Chondrocyte (in vitro differentiated cells): ENCODE results near the gene CALHM5. TPM values are rescaled to one million over a fixed set of nuclear protein-coding genes. Genes with fewer than 3 reads are reported as not detected.
"Not testable (repeated sequence)": the region's sequence is repeated elsewhere in the genome, so short reads cannot be mapped to it uniquely, and the experiment has no call there.

Source experiments
- DNase-seq: peaks from one replicate; pipeline ENCODE4 v3.0.0; 2021; ENCODE audit warnings: mixed read lengths, low spot score
- H3K27ac Mint-ChIP-seq: one replicate; pipeline ENCODE4 v1.8.0; 2021; ENCODE audit warnings: mild to moderate bottlenecking, moderate library complexity, mixed read lengths; ENCODE audit not compliant: unreplicated experiment
- H3K27me3 Mint-ChIP-seq: 2 replicates; pipeline ENCODE4 v1.8.0; 2021; ENCODE audit warnings: low read depth, mixed read lengths
- H3K36me3 Mint-ChIP-seq: 2 replicates; pipeline ENCODE4 v1.8.0; 2021; ENCODE audit warnings: low read depth, mixed read lengths
- H3K4me1 Mint-ChIP-seq: 2 replicates; pipeline ENCODE4 v1.8.0; 2021; ENCODE audit warnings: low read depth, mild to moderate bottlenecking, mixed read lengths
- H3K4me3 Mint-ChIP-seq: one replicate; pipeline ENCODE4 v1.8.0; 2021; ENCODE audit warnings: mild to moderate bottlenecking, moderate library complexity, mixed read lengths; ENCODE audit not compliant: unreplicated experiment
- H3K9me3 Mint-ChIP-seq: 2 replicates; pipeline ENCODE4 v1.8.0; 2021; ENCODE audit warnings: low read depth, mixed read lengths
- CTCF ChIP-seq: fragments of 200-600 bp; sonication (generic); IDR thresholded peaks from 2 replicates; pipeline ENCODE4 v1.5.0; 2021; ENCODE audit warnings: antibody characterized with exemption, mild to moderate bottlenecking, moderate library complexity
- total RNA-seq: library from RNA; stranded (reverse); gene quantifications from 3 replicates; pipeline ENCODE4 v1.2.1, GENCODE V29; 2021

Gene CALHM5
- total RNA-seq, 1 donor from 2014 or later: 10.8 TPM

- DNase-seq: no peak
- Mint-ChIP-seq H3K36me3 (peaks cover 11% of the 10 kb centered on the region), H3K9me3 (peaks cover 26% of the 10 kb centered on the region), H3K4me3 (no peak overlapping the region), H3K4me1 (no peaks in the 10 kb centered on the region), H3K27ac (no peak overlapping the region), H3K27me3 (no peaks in the 10 kb centered on the region)
- no peak for TF ChIP-seq CTCF
These were observed 19.7 kb upstream of the CALHM5 start for GRCh38 chr6:116491610-116492330.

- Mint-ChIP-seq H3K36me3 (peaks cover 11% of the 10 kb centered on the region), H3K27ac (no peak overlapping the region), H3K27me3 (no peaks in the 10 kb centered on the region), H3K9me3 (peaks cover 26% of the 10 kb centered on the region), H3K4me3 (no peak overlapping the region), H3K4me1 (no peaks in the 10 kb centered on the region)
- no peak for TF ChIP-seq CTCF
- DNase-seq: no peak
These were observed 18.9 kb upstream of the CALHM5 start for GRCh38 chr6:116492331-116493067.

- H3K9me3 Mint-ChIP-seq: peaks cover 16% of the 10 kb centered on the region
- H3K27ac Mint-ChIP-seq, DNase-seq, H3K4me3 Mint-ChIP-seq, H3K36me3 Mint-ChIP-seq, H3K27me3 Mint-ChIP-seq, H3K4me1 Mint-ChIP-seq: not testable (repeated sequence)
These were observed 16.3 kb upstream of the CALHM5 start for GRCh38 chr6:116495161-116495560.

GRCh38 chr6:116497113-116497676, 14.2 kb upstream of the CALHM5 start:
- peaks cover 3% of the 10 kb centered on the region for H3K9me3 Mint-ChIP-seq
- no peak overlapping the region for H3K4me3 Mint-ChIP-seq
- H3K27me3 Mint-ChIP-seq: peaks cover 2% of the 10 kb centered on the region
- H3K4me1 Mint-ChIP-seq: peaks cover 4% of the 10 kb centered on the region
- TF ChIP-seq CTCF: no peak
- DNase-seq: no peak
- H3K27ac Mint-ChIP-seq: no peak overlapping the region
- peaks cover 1% of the 10 kb centered on the region for H3K36me3 Mint-ChIP-seq

- Mint-ChIP-seq H3K27me3 (peaks cover 2% of the 10 kb centered on the region), H3K27ac (no peak overlapping the region), H3K4me1 (peaks cover 4% of the 10 kb centered on the region), H3K9me3 (peaks cover 19% of the 10 kb centered on the region), H3K4me3 (no peak overlapping the region), H3K36me3 (peaks cover 12% of the 10 kb centered on the region)
- no peak for DNase-seq
- no peak for TF ChIP-seq CTCF
These were observed 10.4 kb upstream of the CALHM5 start for GRCh38 chr6:116500969-116501433.
